WERI-Rb-1 (cell line): Measurements from ENCODE around the gene VGLL2.

Experiments used
- DNase-seq: peaks from one replicate; pipeline ENCODE4 v3.0.0-alpha.2; 2020
- H3K27ac ChIP-seq: fragments of 250-450 bp; sonication (Bioruptor Pico); 2 replicates; pipeline ENCODE4 v1.5.1; 2020; ENCODE audit warnings: mild to moderate bottlenecking, moderate library complexity
- H3K27me3 ChIP-seq: fragments of 250-450 bp; sonication (Bioruptor Pico); 2 replicates; pipeline ENCODE4 v1.5.1; 2021; ENCODE audit warnings: mild to moderate bottlenecking, low read depth, moderate library complexity; ENCODE audit not compliant: insufficient read depth, severe bottlenecking
- H3K36me3 ChIP-seq: fragments of 250-450 bp; sonication (Bioruptor Pico); 2 replicates; pipeline ENCODE4 v1.5.1; 2020; ENCODE audit warnings: mild to moderate bottlenecking, moderate library complexity
- H3K4me3 ChIP-seq: 2 replicates; pipeline ENCODE4 v1.5.1; 2011; ENCODE audit warnings: low read depth, mild to moderate bottlenecking, control low read depth, low read length
- H3K9me3 ChIP-seq: fragments of 250-450 bp; sonication (Bioruptor Pico); 2 replicates; pipeline ENCODE4 v1.5.1; 2021; ENCODE audit warnings: mild to moderate bottlenecking, moderate library complexity; ENCODE audit not compliant: severe bottlenecking
- CTCF ChIP-seq: IDR thresholded peaks from 2 replicates; pipeline ENCODE4 v1.5.1; 2011; ENCODE audit warnings: low read depth, mild to moderate bottlenecking, control low read depth, inconsistent platforms, low read length

The VGLL2 gene

DNA sequence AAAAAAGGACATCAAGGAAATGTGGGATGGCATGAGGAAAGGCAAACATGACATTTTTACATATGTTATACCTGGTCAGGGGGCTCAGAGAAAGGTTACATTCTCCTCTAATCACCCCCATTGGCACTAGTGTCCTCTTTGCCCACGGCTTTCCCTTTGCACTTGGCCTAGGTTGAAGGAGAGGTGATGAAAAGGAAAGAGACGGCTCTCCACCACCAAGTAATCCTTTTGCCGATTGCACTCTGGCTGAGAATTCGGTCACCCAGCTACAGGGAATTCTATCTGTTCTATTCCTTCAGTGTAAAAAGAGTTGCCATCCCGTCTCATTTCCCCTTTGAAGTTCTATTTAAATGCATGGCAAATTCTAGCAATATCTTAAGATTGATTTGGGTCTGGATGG lies 10.4 kb downstream of the VGLL2 start:
- DNase-seq = no peak
- Histone ChIP-seq H3K36me3 (no peaks in the 10 kb centered on the region), H3K4me3 (no peak overlapping the region), H3K9me3 (no peaks in the 10 kb centered on the region), H3K27ac (no peak overlapping the region), H3K27me3 (peaks cover 26% of the 10 kb centered on the region)
- TF ChIP-seq CTCF = no peak

GRCh38 chr6:117276778-117277316 lies 11.5 kb downstream of the VGLL2 start:
- Histone ChIP-seq H3K36me3 (no peaks in the 10 kb centered on the region), H3K27ac (no peak overlapping the region), H3K9me3 (no peaks in the 10 kb centered on the region), H3K27me3 (peaks cover 15% of the 10 kb centered on the region), H3K4me3 (no peak overlapping the region)
- TF ChIP-seq CTCF = no peak
- no peak for DNase-seq

GRCh38 chr6:117280922-117281321 lies 15.6 kb downstream of the VGLL2 start:
- Histone ChIP-seq H3K36me3 (no peaks in the 10 kb centered on the region), H3K27me3 (no peaks in the 10 kb centered on the region), H3K4me3 (no peak overlapping the region), H3K9me3 (no peaks in the 10 kb centered on the region), H3K27ac (no peak overlapping the region)
- peak; percentile 47 for DNase-seq
- TF ChIP-seq CTCF = peak; percentile 47

DNA sequence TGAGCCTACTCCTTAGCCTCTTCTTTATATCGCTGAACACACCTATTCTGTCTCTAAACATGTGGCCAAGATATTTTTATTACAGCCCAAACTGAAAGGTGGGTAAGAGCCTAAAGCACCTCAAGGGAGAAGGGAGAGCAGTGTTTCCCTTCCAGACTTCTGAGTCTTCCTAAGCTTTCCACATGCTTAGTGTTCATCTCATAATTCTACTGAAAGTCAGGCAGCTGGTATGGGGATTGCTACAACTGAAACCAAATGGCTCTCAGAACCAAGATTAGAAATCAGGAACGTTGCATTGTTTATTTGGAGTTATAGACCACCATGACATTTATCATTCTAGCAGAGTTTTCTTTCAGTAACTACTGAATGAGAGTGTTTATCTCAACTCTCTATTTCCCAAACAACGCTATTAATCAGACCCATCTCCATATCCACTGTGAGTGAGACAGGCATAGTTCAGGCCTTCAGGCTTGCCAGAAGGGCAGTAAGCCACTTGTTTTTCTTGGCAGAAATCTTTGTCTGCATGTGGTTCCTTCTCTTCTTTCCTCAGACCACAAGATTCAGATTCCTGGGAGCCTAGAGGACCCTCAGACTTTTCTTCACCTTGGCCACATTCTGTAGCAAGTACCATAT lies 22.8 kb downstream of the VGLL2 start:
- TF ChIP-seq CTCF = no peak
- Histone ChIP-seq H3K27ac (no peak overlapping the region), H3K4me3 (no peak overlapping the region), H3K36me3 (no peaks in the 10 kb centered on the region), H3K9me3 (no peaks in the 10 kb centered on the region), H3K27me3 (no peaks in the 10 kb centered on the region)
- no peak for DNase-seq

DNA sequence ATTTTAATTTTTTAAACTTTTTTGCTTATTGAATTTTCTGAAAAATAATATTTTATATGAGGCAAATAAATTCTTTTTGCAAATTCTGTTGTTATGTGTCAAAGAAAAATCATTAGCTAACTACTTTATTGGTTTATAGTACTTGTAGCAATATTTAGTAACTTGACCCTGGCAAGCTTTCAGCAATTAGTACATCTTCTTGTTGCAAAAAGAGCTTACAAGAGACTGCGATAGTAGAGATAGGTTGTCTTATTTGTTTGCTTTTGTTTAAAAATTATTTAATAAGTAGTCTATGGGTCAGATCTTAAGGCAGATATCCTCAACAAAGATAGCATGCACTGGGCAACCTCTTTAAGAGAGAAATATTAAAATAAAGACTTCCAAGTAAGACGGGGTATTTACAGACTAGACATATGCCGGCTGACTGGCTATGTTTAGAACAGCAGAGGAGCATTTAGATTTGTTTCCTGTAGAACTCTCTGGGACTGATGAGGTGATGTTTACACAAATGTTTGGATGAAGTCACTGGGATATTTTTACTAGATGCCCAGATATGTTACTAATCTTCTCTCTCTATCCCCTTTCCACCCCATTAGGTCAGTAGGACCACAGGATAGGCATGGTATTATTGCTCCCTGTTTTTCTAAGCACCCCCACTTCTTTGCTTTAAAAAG lies 25.0 kb downstream of the VGLL2 start:
- Histone ChIP-seq H3K27ac (no peak overlapping the region), H3K36me3 (no peaks in the 10 kb centered on the region), H3K27me3 (no peaks in the 10 kb centered on the region), H3K4me3 (no peak overlapping the region), H3K9me3 (no peaks in the 10 kb centered on the region)
- no peak for TF ChIP-seq CTCF
- no peak for DNase-seq
